Transverse colon (tissue), 4 donors: ENCODE data around the gene PERM1. TPM values are rescaled to one million over a fixed set of nuclear protein-coding genes. Genes with fewer than 3 reads are reported as not detected.
"Not testable (repeated sequence)": the region's sequence is repeated elsewhere in the genome, so short reads cannot be mapped to it uniquely, and the experiment has no call there.

ENCODE experiments used
- DNase-seq: peaks from one replicate; pipeline ENCODE4 v3.0.0-alpha.2; 2019
- H3K27ac ChIP-seq, 4 donors: fragments of 200-600 bp; sonication (generic); 2 replicates each; pipeline ENCODE4 v1.5.1; 2016 to 2018; ENCODE audit warnings: inconsistent platforms in 4 of 4
- H3K27me3 ChIP-seq: fragments of 200-600 bp; sonication (generic); 2 replicates; pipeline ENCODE4 v1.5.1; 2017; ENCODE audit warnings: inconsistent platforms
- H3K36me3 ChIP-seq, 4 donors: fragments of 200-600 bp; sonication (generic); 2 replicates each; pipeline ENCODE4 v1.5.1; 2017 to 2019; ENCODE audit warnings: inconsistent platforms in 4 of 4
- H3K4me1 ChIP-seq, 4 donors: fragments of 200-600 bp; sonication (generic); 2 replicates each; pipeline ENCODE4 v1.5.1; 2017 to 2020; ENCODE audit warnings: inconsistent platforms in 4 of 4
- H3K4me3 ChIP-seq, 4 donors: fragments of 200-600 bp; sonication (generic); 1 replicate in 1 of 4; 2 replicates in 3 of 4; pipeline versions ENCODE4 v1.5.1 to v1.6.1; 2017 to 2019; ENCODE audit warnings: inconsistent platforms in 4 of 4
- H3K9me3 ChIP-seq, 2 donors: fragments of 200-600 bp; sonication (generic); 2 replicates each; pipeline ENCODE4 v1.5.1; 2017 to 2019; ENCODE audit warnings: inconsistent platforms in 2 of 2
- EP300 ChIP-seq: sonication (generic); formaldehyde crosslinking; IDR thresholded peaks from one replicate; pipeline ENCODE4 v1.6.1; 2017; ENCODE audit warnings: antibody characterized with exemption, low read depth
- POLR2A ChIP-seq: fragments of 450-650 bp; IDR thresholded peaks from one replicate; pipeline ENCODE4 v1.6.1; 2016; ENCODE audit warnings: antibody characterized with exemption, mild to moderate bottlenecking, moderate library complexity
- POLR2AphosphoS5 ChIP-seq, 3 donors: sonication (generic); formaldehyde crosslinking; IDR thresholded peaks; one replicate each; pipeline ENCODE4 v1.6.1; 2016; ENCODE audit warnings: antibody characterized with exemption in 3 of 3
- WGBS, 2 donors: methylation state at CpG; one replicate each; pipeline ENCODE4 v1.1.5; 2018; ENCODE audit warnings: low coverage in 1 of 2; 5-methylcytosine and 5-hydroxymethylcytosine counted together
- in situ Hi-C, 4 donors: fragments of 200-750 bp; cut with MboI; loops; one replicate each; pipeline versions ENCODE4 v1.15.0 to v1.15.1; 2017; ENCODE audit warnings: low sequenced_read_pairs in 3 of 4, low pct_ligation_motif_present in 1 of 4, low pct_unique_long_range_greater_than_20kb in 1 of 4
- intact Hi-C: fragments of 100-400 bp; cut with DNase I; formaldehyde crosslinking; loops from one replicate; pipeline ENCODE4 v1.15.1; 2023; ENCODE audit warnings: low total_unique reads
- total RNA-seq, 4 donors: library from RNA; depleted of rRNA; stranded (reverse); fragments of >200 nt; gene quantifications; one replicate each; pipeline ENCODE4 v1.1.0, GENCODE V29; 2016
- TF ChIP-seq, protein P1 (sequence below), 5 experiments: fragments of 200-600 bp in 3 of 5; fragments of 450-650 bp in 2 of 5; sonication (generic) in 3 of 5; IDR thresholded peaks; 1 replicate in 2 of 5; 2 replicates in 3 of 5; pipeline ENCODE4 v1.5.1; 2016 to 2017; ENCODE audit warnings: antibody characterized with exemption in 5 of 5, inconsistent platforms in 3 of 5, mild to moderate bottlenecking in 2 of 5, moderate library complexity in 1 of 5

PERM1 gene
- total RNA-seq, 4 donors from 2014 or later, result 0.14 TPM; not detected in 3

DNA sequence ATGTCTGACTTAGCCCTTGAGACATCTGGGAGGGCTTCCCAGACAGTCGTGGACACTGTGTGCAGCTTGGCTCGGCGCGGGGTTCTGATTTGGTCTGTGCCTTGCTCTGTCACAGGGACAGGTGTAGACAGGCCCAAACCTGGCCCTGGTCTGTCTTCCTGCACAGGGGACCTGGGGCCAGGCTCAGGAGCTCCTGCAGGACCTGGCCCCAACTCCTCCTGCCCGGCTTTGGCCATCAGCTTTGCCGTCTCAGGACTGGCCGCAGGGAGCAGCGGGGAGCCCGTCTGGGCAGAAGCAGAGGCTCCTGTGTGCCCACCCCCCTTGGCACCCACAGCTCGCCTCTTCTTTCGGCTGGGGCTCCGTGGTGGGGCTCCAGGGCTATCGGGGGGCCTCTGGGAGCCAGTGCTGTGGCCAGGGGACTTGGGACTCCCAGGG, 1.7 kb downstream of the PERM1 start:
- Histone ChIP-seq H3K4me3 (no peak overlapping the region), H3K9me3 (no peaks in the 10 kb centered on the region), H3K4me1 (peaks cover 0 to 14% (median 10%) of the 10 kb centered on the region in 4 donors), H3K36me3 (no peaks in the 10 kb centered on the region), H3K27me3 (peaks cover 61% of the 10 kb centered on the region), H3K27ac (no peak overlapping the region)
- DNase-seq, result no peak
- in situ Hi-C loops, result no loop called here
- TF ChIP-seq EP300, result no peak
- no peak for TF ChIP-seq POLR2A
- TF ChIP-seq, protein P1, sequence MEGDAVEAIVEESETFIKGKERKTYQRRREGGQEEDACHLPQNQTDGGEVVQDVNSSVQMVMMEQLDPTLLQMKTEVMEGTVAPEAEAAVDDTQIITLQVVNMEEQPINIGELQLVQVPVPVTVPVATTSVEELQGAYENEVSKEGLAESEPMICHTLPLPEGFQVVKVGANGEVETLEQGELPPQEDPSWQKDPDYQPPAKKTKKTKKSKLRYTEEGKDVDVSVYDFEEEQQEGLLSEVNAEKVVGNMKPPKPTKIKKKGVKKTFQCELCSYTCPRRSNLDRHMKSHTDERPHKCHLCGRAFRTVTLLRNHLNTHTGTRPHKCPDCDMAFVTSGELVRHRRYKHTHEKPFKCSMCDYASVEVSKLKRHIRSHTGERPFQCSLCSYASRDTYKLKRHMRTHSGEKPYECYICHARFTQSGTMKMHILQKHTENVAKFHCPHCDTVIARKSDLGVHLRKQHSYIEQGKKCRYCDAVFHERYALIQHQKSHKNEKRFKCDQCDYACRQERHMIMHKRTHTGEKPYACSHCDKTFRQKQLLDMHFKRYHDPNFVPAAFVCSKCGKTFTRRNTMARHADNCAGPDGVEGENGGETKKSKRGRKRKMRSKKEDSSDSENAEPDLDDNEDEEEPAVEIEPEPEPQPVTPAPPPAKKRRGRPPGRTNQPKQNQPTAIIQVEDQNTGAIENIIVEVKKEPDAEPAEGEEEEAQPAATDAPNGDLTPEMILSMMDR (IDR thresholded peaks at IDR 0.05), result no peak
- TF ChIP-seq POLR2AphosphoS5 (IDR thresholded peaks at IDR 0.05), result no peak
- intact Hi-C loops, result no loop called here
- 87% methylated on average over 9 of the region's 13 CpGs; no CpG with 5 or more reads in 1 of the 2 donors for WGBS, 2 donors

DNA sequence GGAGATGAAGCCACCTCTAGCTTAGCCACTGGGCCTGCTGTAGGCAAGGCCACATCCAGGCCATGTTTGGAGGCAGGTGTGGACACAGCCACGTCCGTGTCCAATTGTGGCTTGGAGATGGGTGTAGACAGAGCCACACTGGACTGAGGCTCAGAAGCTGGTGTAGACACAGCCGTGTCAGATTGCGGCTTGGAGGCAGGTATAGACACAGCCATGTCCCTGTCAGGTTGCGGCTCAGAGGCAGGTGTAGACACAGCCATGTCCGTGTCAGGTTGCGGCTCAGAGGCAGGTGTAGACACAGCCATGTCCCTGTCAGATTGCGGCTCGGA, 2.2 kb downstream of the PERM1 start:
- intact Hi-C loops, result no loop called here
- 86 to 100% methylated on average over 1 to 9 of the region's 9 CpGs for WGBS, 2 donors

GRCh38 chr1:978835-979743, 2.8 kb downstream of the PERM1 start:
- TF ChIP-seq POLR2A, result no peak
- TF ChIP-seq, protein P1 (IDR thresholded peaks at IDR 0.05), result no peak
- Histone ChIP-seq H3K36me3 (no peaks in the 10 kb centered on the region), H3K27me3 (peaks cover 59% of the 10 kb centered on the region), H3K27ac (no peak overlapping the region), H3K9me3 (no peaks in the 10 kb centered on the region), H3K4me1 (peaks cover 0 to 9% (median 8%) of the 10 kb centered on the region in 4 donors), H3K4me3 (no peak overlapping the region)
- in situ Hi-C loops, result no loop called here
- intact Hi-C loops, result no loop called here
- 85% methylated on average over 55 of the region's 60 CpGs; no CpG with 5 or more reads in 1 of the 2 donors for WGBS, 2 donors
- no peak for DNase-seq

More for the DNA sequence above, 2.2 kb downstream of the PERM1 start:
- TF ChIP-seq, protein P1 (IDR thresholded peaks at IDR 0.05), result no peak
- TF ChIP-seq POLR2AphosphoS5 (IDR thresholded peaks at IDR 0.05) (no peak), POLR2A (no peak), EP300 (no peak)
- no peak overlapping the region for H3K27ac ChIP-seq
- peaks cover 61% of the 10 kb centered on the region for H3K27me3 ChIP-seq
- DNase-seq, result no peak
- in situ Hi-C loops, result no loop called here
- no peak overlapping the region for H3K4me3 ChIP-seq
- peaks cover 0 to 14% (median 10%) of the 10 kb centered on the region in 4 donors for H3K4me1 ChIP-seq
- H3K9me3 ChIP-seq, result no peaks in the 10 kb centered on the region
- no peaks in the 10 kb centered on the region for H3K36me3 ChIP-seq

DNA sequence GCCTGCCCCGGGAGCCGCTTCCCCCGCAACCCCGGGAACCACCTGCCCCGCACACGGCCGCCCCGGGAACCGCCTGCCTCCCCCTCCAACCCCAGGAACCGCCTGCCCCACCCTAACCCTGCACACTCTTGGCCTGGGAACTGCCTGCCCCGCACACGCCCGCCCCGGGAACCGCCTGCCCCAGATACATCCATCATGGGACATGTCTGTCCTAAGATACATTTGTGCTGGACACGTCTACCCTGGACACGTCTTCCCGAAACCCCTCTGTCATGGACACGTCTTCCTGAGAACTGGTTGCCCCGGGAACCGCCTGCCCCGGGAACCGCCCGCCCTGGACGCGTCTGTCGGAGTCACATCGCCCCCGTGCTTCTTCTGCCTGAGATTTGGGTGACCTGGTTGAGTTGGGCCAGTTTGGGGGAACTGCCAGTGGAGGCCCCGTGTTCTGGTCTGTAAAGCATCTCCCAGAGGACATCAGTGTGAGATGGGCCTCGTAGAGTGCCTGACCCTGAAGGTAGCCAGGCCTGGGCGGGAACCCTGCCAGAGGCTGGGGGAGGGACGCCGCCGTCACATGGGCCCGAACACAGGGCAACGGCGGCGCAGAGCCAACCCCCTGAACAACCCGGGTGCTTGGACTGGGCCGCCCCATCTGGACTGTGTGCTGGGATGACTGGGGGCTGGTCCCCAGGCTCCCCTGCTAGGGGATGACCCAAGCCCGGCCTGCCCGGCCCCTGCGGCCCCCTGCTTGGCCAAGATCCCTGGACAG, 3.6 kb downstream of the PERM1 start:
- Histone ChIP-seq H3K9me3 (no peaks in the 10 kb centered on the region), H3K4me1 (peaks cover 0 to 9% (median 7%) of the 10 kb centered on the region in 4 donors), H3K27ac (no peak overlapping the region), H3K27me3 (peaks cover 58% of the 10 kb centered on the region), H3K36me3 (no peaks in the 10 kb centered on the region), H3K4me3 (no peak overlapping the region)
- no peak for DNase-seq
- in situ Hi-C loops, result no loop called here
- TF ChIP-seq POLR2A (no peak), POLR2AphosphoS5 (IDR thresholded peaks at IDR 0.05) (no peak), EP300 (no peak)
- TF ChIP-seq, protein P1 (IDR thresholded peaks at IDR 0.05), result no peak
- intact Hi-C loops, result no loop called here
- 71% methylated on average over 31 of the region's 44 CpGs; no CpG with 5 or more reads in 1 of the 2 donors for WGBS, 2 donors

GRCh38 chr1:976791-977190, 5.1 kb downstream of the PERM1 start:
- H3K4me3 ChIP-seq, H3K36me3 ChIP-seq, H3K27ac ChIP-seq, intact Hi-C loops, H3K4me1 ChIP-seq, H3K9me3 ChIP-seq, DNase-seq, in situ Hi-C loops: not testable (repeated sequence)
- H3K27me3 ChIP-seq, result peaks cover 58% of the 10 kb centered on the region
- WGBS, 2 donors, result no CpG with 5 or more reads among the region's 39 CpGs
